A549 (cell line): ENCODE results near the gene HSD17B3. TPM values are rescaled to one million over a fixed set of nuclear protein-coding genes. Genes with fewer than 3 reads are reported as not detected.

Experiments
- ATAC-seq, 2 experiments: fragments of 200-7000 bp in 1 of 2; fragments of >200 bp in 1 of 2; cut with Nextera tagmentation in 1 of 2; cut with Tn5 transposase in 1 of 2; 3 replicates each; pipeline versions ENCODE4 v1.8.0 to v1.9.1; 2018 to 2020; ENCODE audit warnings: mild to moderate bottlenecking in 1 of 2, moderate library complexity in 1 of 2
- CTCF ChIA-PET: fragments of 300-600 bp; sonication (Branson Sonifier 250); formaldehyde crosslinking; extraction: SDS; loops from one replicate; lab custom pipeline; 2021; ENCODE audit warnings: antibody characterized with exemption, inconsistent platforms; lab: Yijun Ruan, JAX
- POLR2A ChIA-PET: fragments of 350-600 bp; formaldehyde crosslinking; extraction: SDS; loops from one replicate; lab custom pipeline; 2021; ENCODE audit warnings: antibody characterized with exemption, inconsistent platforms; lab: Yijun Ruan, JAX
- DNase-seq, 2 experiments: peaks; one replicate each; pipeline versions ENCODE4 v3.0.0 to v3.0.0-alpha.2; 2011 to 2016; ENCODE audit warnings: low read depth in 1 of 2, low spot score in 1 of 2
- FAIRE-seq: peaks from 2 replicates; lab custom pipeline; 2011; peaks lifted over from hg19 to GRCh38; lab: Jason Lieb, UNC
- H3K27ac ChIP-seq, 2 experiments: fragments of >200 bp; sonication (Bioruptor Twin); formaldehyde crosslinking; 3 replicates each; pipeline ENCODE4 v1.5.1; 2016 to 2017
- H3K4me1 ChIP-seq: fragments of >200 bp; sonication (Bioruptor Twin); formaldehyde crosslinking; 3 replicates; pipeline ENCODE4 v1.6.1; 2016
- H3K4me2 ChIP-seq: fragments of >200 bp; sonication (Bioruptor Twin); formaldehyde crosslinking; 3 replicates; pipeline ENCODE4 v1.6.1; 2016
- H3K4me3 ChIP-seq: fragments of >200 bp; sonication (Bioruptor Twin); formaldehyde crosslinking; 3 replicates; pipeline ENCODE4 v1.5.1; 2016
- H3K9me3 ChIP-seq: fragments of >200 bp; sonication (Bioruptor Twin); formaldehyde crosslinking; 3 replicates; pipeline ENCODE4 v1.6.1; 2016
- ATOH8 ChIP-seq: fragments of 250-450 bp; sonication (Bioruptor Pico); IDR thresholded peaks from 2 replicates; pipeline ENCODE4 v1.5.0; 2020; ENCODE audit warnings: low read depth, mild to moderate bottlenecking, moderate library complexity
- BCL3 ChIP-seq: fragments of >200 bp; sonication (Bioruptor Twin); formaldehyde crosslinking; IDR thresholded peaks from 3 replicates; pipeline ENCODE4 v1.6.1; 2016
- BHLHE40 ChIP-seq: IDR thresholded peaks from 2 replicates; pipeline ENCODE4 v1.6.1; 2012; ENCODE audit warnings: low read depth, low read length, inconsistent platforms
- CBX8 ChIP-seq: fragments of 200-600 bp; sonication (generic); IDR thresholded peaks from 2 replicates; pipeline ENCODE4 v1.6.1; 2016
- CHD2 ChIP-seq: fragments of 150-350 bp; IDR thresholded peaks from 2 replicates; pipeline ENCODE4 v1.6.1; 2014; ENCODE audit warnings: low read length; ENCODE audit not compliant: partially characterized antibody
- CTCF ChIP-seq: fragments of >200 bp; sonication (Bioruptor Twin); formaldehyde crosslinking; IDR thresholded peaks from 3 replicates; pipeline ENCODE4 v1.5.1; 2016
- ELK1 ChIP-seq: fragments of 150-350 bp; IDR thresholded peaks from 2 replicates; pipeline ENCODE4 v1.6.1; 2014; ENCODE audit warnings: low read depth, mild to moderate bottlenecking, low read length
- ESRRA ChIP-seq: fragments of 150-350 bp; IDR thresholded peaks from 2 replicates; pipeline ENCODE4 v1.6.1; 2014; ENCODE audit warnings: mild to moderate bottlenecking, low read length, borderline replicate concordance
- HDAC2 ChIP-seq: fragments of 200-600 bp; sonication (generic); IDR thresholded peaks from 2 replicates; pipeline ENCODE4 v1.6.1; 2016
- HMGXB4 ChIP-seq: fragments of 250-450 bp; sonication (Bioruptor Pico); IDR thresholded peaks from 2 replicates; pipeline ENCODE4 v1.5.0; 2021; ENCODE audit warnings: mild to moderate bottlenecking, moderate library complexity, borderline replicate concordance
- HOXA7 ChIP-seq: fragments of 250-450 bp; sonication (Bioruptor Pico); IDR thresholded peaks from 2 replicates; pipeline ENCODE4 v1.5.0; 2020; ENCODE audit warnings: mild to moderate bottlenecking, moderate library complexity
- HOXB5 ChIP-seq: fragments of 250-450 bp; sonication (Bioruptor Pico); IDR thresholded peaks from 2 replicates; pipeline ENCODE4 v1.5.0; 2020; ENCODE audit warnings: mild to moderate bottlenecking, moderate library complexity
- JUN ChIP-seq, 2 experiments: fragments of >200 bp; sonication (Bioruptor Twin); formaldehyde crosslinking; IDR thresholded peaks; 2 replicates in 1 of 2; 3 replicates in 1 of 2; pipeline ENCODE4 v1.6.1; 2016 to 2017
- JUNB ChIP-seq: fragments of >200 bp; sonication (Bioruptor Twin); formaldehyde crosslinking; IDR thresholded peaks from 2 replicates; pipeline ENCODE4 v1.6.1; 2016
- MAZ ChIP-seq: fragments of 150-350 bp; IDR thresholded peaks from 2 replicates; pipeline ENCODE4 v1.6.1; 2014; ENCODE audit warnings: antibody characterized with exemption, low read depth, low read length, borderline replicate concordance
- NR3C1 ChIP-seq: fragments of >200 bp; sonication (Bioruptor Twin); formaldehyde crosslinking; IDR thresholded peaks from 3 replicates; pipeline ENCODE4 v1.6.1; 2017
- POLR2AphosphoS2 ChIP-seq: conservative IDR thresholded peaks from 2 replicates; pipeline ENCODE4 v1.6.1; 2012; ENCODE audit warnings: low read length, improper control_type of control experiment, inconsistent platforms
- TFCP2L1 ChIP-seq: fragments of 250-450 bp; sonication (Bioruptor Pico); IDR thresholded peaks from 2 replicates; pipeline ENCODE4 v1.5.0; 2021; ENCODE audit warnings: mild to moderate bottlenecking
- ZC3H11A ChIP-seq: fragments of 450-650 bp; IDR thresholded peaks from 2 replicates; pipeline ENCODE4 v1.6.1; 2014; ENCODE audit warnings: antibody characterized with exemption, mild to moderate bottlenecking
- ZFP36 ChIP-seq: fragments of 450-650 bp; IDR thresholded peaks from 2 replicates; pipeline ENCODE4 v1.6.1; 2014; ENCODE audit warnings: borderline replicate concordance; ENCODE audit not compliant: partially characterized antibody
- ZSCAN20 ChIP-seq: fragments of 250-450 bp; sonication (Bioruptor Pico); IDR thresholded peaks from 2 replicates; pipeline ENCODE4 v1.8.0; 2022; ENCODE audit warnings: mild to moderate bottlenecking, moderate library complexity
- WGBS: methylation state at CpG from one replicate; pipeline ENCODE4 v1.1.6; 2017; ENCODE audit errors: missing lambda C conversion rate; 5-methylcytosine and 5-hydroxymethylcytosine counted together
- polyA plus RNA-seq, 4 experiments: library from polyadenylated mRNA; depleted of rRNA in 3 of 4; stranded (reverse); fragments of >200 nt; fragmentation: RNase III in 1 of 4; extraction: RNeasy Plus Mini Kit Qiagen cat#74134 plus additional on column Dnase treatment in 1 of 4; gene quantifications; 2 replicates in 3 of 4; 3 replicates in 1 of 4; pipeline ENCODE4 v1.2.3, GENCODE V29; 2011 to 2017

HSD17B3 gene
- polyA plus RNA-seq, 2 of the 4 experiments (the other 2 are of a cell fraction) = 0.22 to 0.25 TPM

- peaks cover 46% of the 10 kb centered on the region for H3K9me3 ChIP-seq
- H3K4me3 ChIP-seq = no peak overlapping the region
- H3K27ac ChIP-seq = no peak overlapping the region
- no peak for ATAC-seq
- no peak for TF ChIP-seq TFCP2L1
- TF ChIP-seq HMGXB4 (CRISPR knock-in tag) = no peak
- TF ChIP-seq, all 56 proteins: peak for 0
- ChIA-PET CTCF (interaction anchor here (1.3 kb wide), 1 partner anchor 14 kb away, joined by 4 read pairs; no protein-coding TSS in a partner anchor), POLR2A (no interaction called here)
- Histone ChIP-seq H3K4me1 (no peaks in the 10 kb centered on the region), H3K4me2 (no peak overlapping the region)
- no peak for FAIRE-seq
- no peak for DNase-seq
- WGBS = 37% methylated on average over 5 of the region's 5 CpGs
Observed at GRCh38 chr9:96193236-96193755, 108.7 kb downstream of the HSD17B3 start.

GRCh38 chr9:96192710-96193109 lies 109.3 kb downstream of the HSD17B3 start:
- FAIRE-seq (no peak), DNase-seq (no peak), ATAC-seq (no peak)
- H3K4me3 ChIP-seq = no peak overlapping the region
- H3K4me1 ChIP-seq = no peaks in the 10 kb centered on the region
- TF ChIP-seq JUN (IDR thresholded peaks at IDR 0.05) = no peak
- no peak for TF ChIP-seq ZSCAN20 (CRISPR knock-in tag)
- TF ChIP-seq ZC3H11A = no peak
- TF ChIP-seq BHLHE40 = no peak
- no peak for TF ChIP-seq CTCF
- no peak for TF ChIP-seq HOXA7
- TF ChIP-seq HOXB5 (CRISPR knock-in tag) = no peak
- no peak for TF ChIP-seq BCL3
- TF ChIP-seq NR3C1 = no peak
- TF ChIP-seq MAZ = no peak
- TF ChIP-seq ATOH8 (CRISPR knock-in tag) = no peak
- TF ChIP-seq CBX8 = no peak
- TF ChIP-seq ESRRA = no peak
- no peak for TF ChIP-seq POLR2AphosphoS2
- TF ChIP-seq ELK1 = no peak
- no peak for TF ChIP-seq ZFP36
- no peak for TF ChIP-seq CHD2
- no peak for TF ChIP-seq HDAC2
- no peak for TF ChIP-seq JUNB
- ChIA-PET CTCF (interaction anchor here (0.8 to 1.3 kb wide), 3 partner anchors 12 to 18 kb away, joined by 3 to 4 read pairs (median 4); no protein-coding TSS in a partner anchor), POLR2A (no interaction called here)
- H3K27ac ChIP-seq = no peak overlapping the region
- peaks cover 46% of the 10 kb centered on the region for H3K9me3 ChIP-seq
- H3K4me2 ChIP-seq = no peak overlapping the region
